Endothelial cell of umbilical vein (primary cell): ENCODE results near the gene USP48. TPM values are rescaled to one million over a fixed set of nuclear protein-coding genes. Genes with fewer than 3 reads are reported as not detected.
"Not testable (repeated sequence)": the region's sequence is repeated elsewhere in the genome, so short reads cannot be mapped to it uniquely, and the experiment has no call there.

ENCODE experiments used
- BruUV-seq: library from RNA; stranded (reverse); fragments of 400-500 nt; replicated peaks from 2 replicates; lab custom pipeline; 2021; lab: Mats Ljungman, UMichigan
- CTCF ChIA-PET: fragments of 300-600, 350-600 bp; sonication (Branson Sonifier 250); formaldehyde crosslinking; loops from one replicate; lab custom pipeline; 2021; ENCODE audit warnings: antibody characterized with exemption, inconsistent platforms; lab: Charles Lee
- POLR2A ChIA-PET: fragments of 300-600, 350-600 bp; sonication (Branson Sonifier 250); formaldehyde crosslinking; loops from one replicate; lab custom pipeline; 2021; ENCODE audit warnings: antibody characterized with exemption, inconsistent platforms; lab: Charles Lee
- DNase-seq: peaks from one replicate; pipeline ENCODE4 v3.0.0-alpha.2; 2011; ENCODE audit warnings: low read depth, low spot score
- FAIRE-seq: peaks from 2 replicates; lab custom pipeline; 2011; peaks lifted over from hg19 to GRCh38; lab: Jason Lieb, UNC
- H2AFZ ChIP-seq: 2 replicates; pipeline ENCODE4 v1.6.0; 2012; ENCODE audit warnings: low read depth, low read length, control low read depth, inconsistent platforms
- H3K27ac ChIP-seq: 2 replicates; pipeline ENCODE4 v1.5.1; 2011; ENCODE audit warnings: low read depth, mild to moderate bottlenecking, control low read depth, low read length, moderate library complexity; ENCODE audit not compliant: insufficient read depth
- H3K27me3 ChIP-seq, 2 experiments: 2 replicates each; pipeline versions ENCODE4 v1.6.0 to v1.6.1; 2011; ENCODE audit warnings: low read length in 2 of 2, mixed read lengths in 1 of 2; ENCODE audit not compliant: control insufficient read depth in 2 of 2, insufficient read depth in 2 of 2
- H3K36me3 ChIP-seq, 2 experiments: 2 replicates in 1 of 2; 3 replicates in 1 of 2; pipeline ENCODE4 v1.5.1; 2011; ENCODE audit warnings: low read length in 2 of 2, mild to moderate bottlenecking in 1 of 2, moderate library complexity in 1 of 2; ENCODE audit not compliant: control insufficient read depth in 2 of 2, insufficient read depth in 2 of 2; ENCODE audit errors: extremely low read depth in 1 of 2
- H3K4me1 ChIP-seq: 3 replicates; pipeline ENCODE4 v1.5.1; 2011; ENCODE audit warnings: mild to moderate bottlenecking, low read length; ENCODE audit not compliant: control insufficient read depth, insufficient read depth; ENCODE audit errors: extremely low read depth
- H3K4me2 ChIP-seq: 2 replicates; pipeline ENCODE4 v1.6.1; 2011; ENCODE audit warnings: low read length, control low read depth, mixed read lengths; ENCODE audit not compliant: insufficient read depth
- H3K4me3 ChIP-seq, 3 experiments: fragments of 200-600 bp in 1 of 3; sonication (generic), shearing (Covaris generic) in 1 of 3; replicated peaks in 1 of 3; 2 replicates each; pipeline ENCODE4 v1.5.1; 2011 to 2016; ENCODE audit warnings: control low read depth in 3 of 3, low read length in 3 of 3, mild to moderate bottlenecking in 2 of 3, inconsistent platforms in 1 of 3, low read depth in 1 of 3, moderate library complexity in 1 of 3; ENCODE audit not compliant: insufficient read depth in 1 of 3
- H3K79me2 ChIP-seq: 2 replicates; pipeline ENCODE4 v1.6.0; 2012; ENCODE audit warnings: low read length, inconsistent platforms; ENCODE audit not compliant: control insufficient read depth, insufficient read depth
- H3K9ac ChIP-seq: replicated peaks from 2 replicates; pipeline ENCODE3; 2011; ENCODE audit warnings: low read length, control low read depth; ENCODE audit not compliant: insufficient read depth; ENCODE audit errors: extremely low read depth
- H3K9me1 ChIP-seq: replicated peaks from 3 replicates; pipeline ENCODE4 v1.6.0; 2011; ENCODE audit warnings: mild to moderate bottlenecking, low read length; ENCODE audit not compliant: control insufficient read depth, insufficient read depth; ENCODE audit errors: extremely low read depth
- H3K9me3 ChIP-seq: replicated peaks from 2 replicates; pipeline ENCODE4 v1.5.1; 2012; ENCODE audit warnings: low read length, inconsistent platforms; ENCODE audit not compliant: control insufficient read depth, insufficient read depth
- H4K20me1 ChIP-seq: replicated peaks from 2 replicates; pipeline ENCODE3; 2011; ENCODE audit warnings: mild to moderate bottlenecking, low read length; ENCODE audit not compliant: control insufficient read depth, insufficient read depth; ENCODE audit errors: extremely low read depth
- FOS ChIP-seq: IDR thresholded peaks from 2 replicates; pipeline ENCODE4 v1.6.1; 2011; ENCODE audit warnings: mild to moderate bottlenecking, low read length, moderate library complexity, borderline replicate concordance; ENCODE audit not compliant: insufficient read depth
- POLR2AphosphoS5 ChIP-seq: IDR thresholded peaks from 2 replicates; pipeline ENCODE4 v1.6.1; 2012; ENCODE audit warnings: low read depth, mild to moderate bottlenecking, control low read depth, low read length, moderate library complexity; ENCODE audit not compliant: insufficient read depth
- dilution Hi-C: fragments of 300-500 bp; cut with MboI; formaldehyde crosslinking; loops from one replicate; pipeline ENCODE4 v1.15.0; 2019; ENCODE audit warnings: low sequenced_read_pairs; ENCODE audit not compliant: extremely low pct_ligation_motif_present
- intact Hi-C: fragments of 100-400 bp; cut with micrococcal nuclease; formaldehyde crosslinking; loops from one replicate; pipeline ENCODE4 v1.10.0; 2022
- polyA plus RNA-seq, 4 experiments: library from polyadenylated mRNA; depleted of rRNA in 3 of 4; stranded (reverse) in 3 of 4; unstranded in 1 of 4; fragments of >200 nt; gene quantifications; 2 replicates each; pipeline versions ENCODE4 v1.2.1 to v1.2.3, GENCODE V29; 2011 to 2012; ENCODE audit warnings: missing spikeins in 1 of 4
- total RNA-seq: library from RNA; stranded (reverse); gene quantifications from 2 replicates; pipeline ENCODE4 v1.2.3, GENCODE V29; 2021

The USP48 gene
- total and polyA plus RNA-seq, 2 donors (not counting 3 experiments of a cell fraction or from before 2014, with no cell fraction given), result 27.2 to 149 TPM

DNA sequence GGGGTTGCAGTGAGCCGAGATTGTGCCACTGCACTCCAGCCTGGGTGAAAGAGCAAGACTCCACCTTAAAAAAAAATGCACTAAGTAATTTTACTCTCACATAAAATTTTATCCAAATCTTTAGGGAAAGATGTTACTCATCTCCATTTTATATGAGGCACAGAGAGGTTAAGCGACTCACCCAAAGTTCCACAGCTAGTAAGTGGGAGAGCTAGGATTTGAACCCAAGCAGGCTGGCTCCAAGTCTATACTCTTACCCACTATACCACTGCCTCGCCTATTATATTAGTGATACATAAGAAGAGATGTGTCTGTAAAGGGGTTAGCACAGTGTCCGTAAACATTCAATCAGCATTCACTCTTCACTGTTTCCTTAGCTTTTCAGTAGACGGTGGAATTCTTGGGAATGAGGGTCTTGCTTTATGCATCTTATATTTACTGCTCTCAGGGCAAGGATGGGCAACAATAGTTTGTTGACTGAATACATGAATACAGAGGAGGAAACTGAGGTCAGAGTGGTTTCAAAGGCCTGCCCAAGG is 44.3 kb upstream of the USP48 start:
- Histone ChIP-seq H3K9me1 (no peaks in the 10 kb centered on the region), H4K20me1 (no peaks in the 10 kb centered on the region), H3K9ac (no peak overlapping the region), H2AFZ (no peak overlapping the region), H3K27me3 (no peaks in the 10 kb centered on the region), H3K9me3 (no peaks in the 10 kb centered on the region), H3K4me2 (no peak overlapping the region), H3K27ac (no peak overlapping the region), H3K4me1 (no peaks in the 10 kb centered on the region), H3K79me2 (peaks cover 5% of the 10 kb centered on the region), H3K4me3 (no peak overlapping the region), H3K36me3 (peaks cover 59 to 85% of the 10 kb centered on the region in 2 experiments)
- TF ChIP-seq FOS (no peak), POLR2AphosphoS5 (peak; percentile 11)
- ChIA-PET CTCF (no interaction called here), POLR2A (no interaction called here)
- no peak for DNase-seq
- FAIRE-seq, result no peak
- no TSS peak for BruUV-seq
- intact Hi-C loops (no loop called here), dilution Hi-C loops (no loop called here)

GRCh38 chr1:21826694-21827093 is 43.7 kb upstream of the USP48 start:
- not testable (repeated sequence) for FAIRE-seq, BruUV-seq, H3K79me2 ChIP-seq

More at GRCh38 chr1:21826694-21827093, 43.7 kb upstream of the USP48 start:
- intact Hi-C loops, H3K9ac ChIP-seq, CTCF ChIA-PET, H3K4me1 ChIP-seq, dilution Hi-C loops, H3K4me3 ChIP-seq, POLR2A ChIA-PET, DNase-seq, H3K27me3 ChIP-seq, H4K20me1 ChIP-seq, H3K9me1 ChIP-seq, H3K27ac ChIP-seq, H3K4me2 ChIP-seq, H2AFZ ChIP-seq, H3K9me3 ChIP-seq: not testable (repeated sequence)
- peaks cover 57 to 85% of the 10 kb centered on the region in 2 experiments for H3K36me3 ChIP-seq
